A549 (cell line): ENCODE results near the gene SPATA1.

Experiments
- CHD2 ChIP-seq: fragments of 150-350 bp; IDR thresholded peaks from 2 replicates; pipeline ENCODE4 v1.6.1; 2014; ENCODE audit warnings: low read length; ENCODE audit not compliant: partially characterized antibody
- FOSB ChIP-seq: fragments of 250-450 bp; sonication (Bioruptor Pico); IDR thresholded peaks from 2 replicates; pipeline ENCODE4 v1.5.0; 2020; ENCODE audit warnings: mild to moderate bottlenecking, moderate library complexity
- JUNB ChIP-seq: fragments of >200 bp; sonication (Bioruptor Twin); formaldehyde crosslinking; IDR thresholded peaks from 2 replicates; pipeline ENCODE4 v1.6.1; 2016
- MYC ChIP-seq: IDR thresholded peaks from 2 replicates; pipeline ENCODE4 v1.6.1; 2012; ENCODE audit warnings: mild to moderate bottlenecking, inconsistent platforms, low read length, improper control_type of control experiment, borderline replicate concordance
- NPAS2 ChIP-seq: fragments of 250-450 bp; sonication (Bioruptor Pico); IDR thresholded peaks from 2 replicates; pipeline ENCODE4 v1.8.0; 2022; ENCODE audit warnings: mild to moderate bottlenecking, moderate library complexity, borderline replicate concordance
- POLR2A ChIP-seq: IDR thresholded peaks from 2 replicates; pipeline ENCODE4 v1.6.1; 2012; ENCODE audit warnings: mild to moderate bottlenecking, low read length
- POLR2AphosphoS2 ChIP-seq: conservative IDR thresholded peaks from 2 replicates; pipeline ENCODE4 v1.6.1; 2012; ENCODE audit warnings: low read length, improper control_type of control experiment, inconsistent platforms
- RCOR1 ChIP-seq: fragments of 150-350 bp; IDR thresholded peaks from 2 replicates; pipeline ENCODE4 v1.6.1; 2014; ENCODE audit warnings: antibody characterized with exemption, low read length, low read depth
- REST ChIP-seq: fragments of 200-600 bp; sonication (generic); IDR thresholded peaks from 2 replicates; pipeline ENCODE4 v1.6.1; 2016; ENCODE audit warnings: antibody characterized with exemption, mild to moderate bottlenecking, moderate library complexity
- RFX5 ChIP-seq: fragments of 450-650 bp; IDR thresholded peaks from 2 replicates; pipeline ENCODE4 v1.7.1; 2014; ENCODE audit warnings: antibody characterized with exemption, mild to moderate bottlenecking, moderate library complexity
- ZFP36 ChIP-seq: fragments of 450-650 bp; IDR thresholded peaks from 2 replicates; pipeline ENCODE4 v1.6.1; 2014; ENCODE audit warnings: borderline replicate concordance; ENCODE audit not compliant: partially characterized antibody
- TF ChIP-seq, protein P1 (sequence below): IDR thresholded peaks from 2 replicates; pipeline ENCODE4 v1.6.1; 2012
- TF ChIP-seq, protein P2 (sequence below): fragments of >200 bp; sonication (Bioruptor Twin); formaldehyde crosslinking; IDR thresholded peaks from 3 replicates; pipeline ENCODE4 v1.5.1; 2016
- TF ChIP-seq, protein P3 (sequence below): fragments of 450-650 bp; IDR thresholded peaks from 2 replicates; pipeline ENCODE4 v1.6.1; 2014; ENCODE audit warnings: antibody characterized with exemption

GRCh38 chr1:84539972-84540371 is 33.8 kb downstream of the SPATA1 start:
- TF ChIP-seq NPAS2 (no peak), ZFP36 (no peak), MYC (no peak), JUNB (0 out of 2 replicates have a peak, but pooled peaks have one; percentile 23), FOSB (no peak), CHD2 (no peak), RCOR1 (no peak), POLR2A (no peak), POLR2AphosphoS2 (no peak), REST (no peak), RFX5 (no peak)
- TF ChIP-seq, protein P1, sequence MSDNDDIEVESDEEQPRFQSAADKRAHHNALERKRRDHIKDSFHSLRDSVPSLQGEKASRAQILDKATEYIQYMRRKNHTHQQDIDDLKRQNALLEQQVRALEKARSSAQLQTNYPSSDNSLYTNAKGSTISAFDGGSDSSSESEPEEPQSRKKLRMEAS: no peak
- TF ChIP-seq, protein P2, sequence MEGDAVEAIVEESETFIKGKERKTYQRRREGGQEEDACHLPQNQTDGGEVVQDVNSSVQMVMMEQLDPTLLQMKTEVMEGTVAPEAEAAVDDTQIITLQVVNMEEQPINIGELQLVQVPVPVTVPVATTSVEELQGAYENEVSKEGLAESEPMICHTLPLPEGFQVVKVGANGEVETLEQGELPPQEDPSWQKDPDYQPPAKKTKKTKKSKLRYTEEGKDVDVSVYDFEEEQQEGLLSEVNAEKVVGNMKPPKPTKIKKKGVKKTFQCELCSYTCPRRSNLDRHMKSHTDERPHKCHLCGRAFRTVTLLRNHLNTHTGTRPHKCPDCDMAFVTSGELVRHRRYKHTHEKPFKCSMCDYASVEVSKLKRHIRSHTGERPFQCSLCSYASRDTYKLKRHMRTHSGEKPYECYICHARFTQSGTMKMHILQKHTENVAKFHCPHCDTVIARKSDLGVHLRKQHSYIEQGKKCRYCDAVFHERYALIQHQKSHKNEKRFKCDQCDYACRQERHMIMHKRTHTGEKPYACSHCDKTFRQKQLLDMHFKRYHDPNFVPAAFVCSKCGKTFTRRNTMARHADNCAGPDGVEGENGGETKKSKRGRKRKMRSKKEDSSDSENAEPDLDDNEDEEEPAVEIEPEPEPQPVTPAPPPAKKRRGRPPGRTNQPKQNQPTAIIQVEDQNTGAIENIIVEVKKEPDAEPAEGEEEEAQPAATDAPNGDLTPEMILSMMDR: no peak
- TF ChIP-seq, protein P3, sequence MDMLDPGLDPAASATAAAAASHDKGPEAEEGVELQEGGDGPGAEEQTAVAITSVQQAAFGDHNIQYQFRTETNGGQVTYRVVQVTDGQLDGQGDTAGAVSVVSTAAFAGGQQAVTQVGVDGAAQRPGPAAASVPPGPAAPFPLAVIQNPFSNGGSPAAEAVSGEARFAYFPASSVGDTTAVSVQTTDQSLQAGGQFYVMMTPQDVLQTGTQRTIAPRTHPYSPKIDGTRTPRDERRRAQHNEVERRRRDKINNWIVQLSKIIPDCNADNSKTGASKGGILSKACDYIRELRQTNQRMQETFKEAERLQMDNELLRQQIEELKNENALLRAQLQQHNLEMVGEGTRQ: no peak
